ENCODE results near the gene PLEKHG2. TPM values are rescaled to one million over a fixed set of nuclear protein-coding genes. Genes with fewer than 3 reads are reported as not detected.
A peak's percentile ranks its signal among the peaks of the same experiment; 100 is the strongest.

The PLEKHG2 gene
- total RNA-seq, 3 donors from 2014 or later (not counting 1 experiment from before 2014, with no cell fraction given) = 70.2 to 129 (median 80.7) TPM

DNA sequence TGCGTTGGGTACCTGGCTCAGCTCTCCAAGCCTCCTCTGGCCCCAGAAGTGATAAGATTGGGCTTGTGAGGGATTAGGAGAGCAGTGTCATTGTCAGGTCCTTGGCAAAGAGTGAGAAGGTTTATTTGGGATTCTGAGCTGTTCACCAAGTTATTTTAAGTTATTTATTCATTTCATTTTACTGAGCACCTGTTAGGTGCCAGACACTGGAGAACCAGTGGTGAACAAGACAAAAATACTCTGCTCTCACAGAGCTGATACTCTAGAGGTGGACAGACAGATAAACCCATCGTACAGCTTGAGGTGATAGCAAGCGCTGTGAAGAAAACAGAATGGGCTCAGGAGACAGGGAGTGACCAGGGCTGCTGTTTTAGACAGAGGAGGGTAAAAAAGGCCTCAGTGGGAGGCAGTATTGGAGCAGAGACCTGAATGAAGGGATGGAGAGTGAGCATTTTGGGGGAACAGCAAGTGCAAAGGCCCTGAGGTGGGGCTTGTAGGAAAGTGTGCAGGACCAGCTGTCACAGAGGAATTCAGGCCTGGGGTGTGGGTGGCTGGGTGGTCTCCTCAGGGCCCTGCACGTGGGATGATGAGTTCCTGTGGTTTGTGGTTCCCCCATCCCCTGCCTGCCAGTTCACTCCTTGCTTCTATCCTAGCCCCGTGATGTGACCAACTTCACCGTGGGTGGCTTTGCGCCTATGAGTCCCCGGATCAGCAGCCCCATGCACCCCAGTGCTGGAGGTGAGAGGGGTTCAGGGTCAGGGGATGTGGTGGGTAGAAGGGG lies 59.5 kb downstream of the PLEKHG2 start:
- H3K4me1 Mint-ChIP-seq = peaks cover 8 to 21% of the 10 kb centered on the region in 2 donors
- no peak overlapping the region for H3K27ac ChIP-seq (ENCODE audit: low read length)
- TF ChIP-seq, protein P1, sequence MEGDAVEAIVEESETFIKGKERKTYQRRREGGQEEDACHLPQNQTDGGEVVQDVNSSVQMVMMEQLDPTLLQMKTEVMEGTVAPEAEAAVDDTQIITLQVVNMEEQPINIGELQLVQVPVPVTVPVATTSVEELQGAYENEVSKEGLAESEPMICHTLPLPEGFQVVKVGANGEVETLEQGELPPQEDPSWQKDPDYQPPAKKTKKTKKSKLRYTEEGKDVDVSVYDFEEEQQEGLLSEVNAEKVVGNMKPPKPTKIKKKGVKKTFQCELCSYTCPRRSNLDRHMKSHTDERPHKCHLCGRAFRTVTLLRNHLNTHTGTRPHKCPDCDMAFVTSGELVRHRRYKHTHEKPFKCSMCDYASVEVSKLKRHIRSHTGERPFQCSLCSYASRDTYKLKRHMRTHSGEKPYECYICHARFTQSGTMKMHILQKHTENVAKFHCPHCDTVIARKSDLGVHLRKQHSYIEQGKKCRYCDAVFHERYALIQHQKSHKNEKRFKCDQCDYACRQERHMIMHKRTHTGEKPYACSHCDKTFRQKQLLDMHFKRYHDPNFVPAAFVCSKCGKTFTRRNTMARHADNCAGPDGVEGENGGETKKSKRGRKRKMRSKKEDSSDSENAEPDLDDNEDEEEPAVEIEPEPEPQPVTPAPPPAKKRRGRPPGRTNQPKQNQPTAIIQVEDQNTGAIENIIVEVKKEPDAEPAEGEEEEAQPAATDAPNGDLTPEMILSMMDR (IDR thresholded peaks at IDR 0.05) = no peak
- 65% methylated on average over 8 of the region's 8 CpGs for WGBS (ENCODE audit: insufficient coverage)
- H3K4me3 ChIP-seq (ENCODE audit: low read length) = no peak overlapping the region
- DNase-seq (no peak), ATAC-seq (no peak)
- no peaks in the 10 kb centered on the region for H3K4me1 ChIP-seq (ENCODE audit: control insufficient read depth, insufficient read depth, low read length)
- no peaks in the 10 kb centered on the region for H3K9me3 Mint-ChIP-seq
- peaks cover 6% of the 10 kb centered on the region for H3K36me3 Mint-ChIP-seq
- H3K27me3 Mint-ChIP-seq (ENCODE audit: low read depth in 2 of 2) = no peaks in the 10 kb centered on the region
- intact Hi-C loops (cut with micrococcal nuclease) = no loop called here
- H3K4me3 Mint-ChIP-seq = no peak overlapping the region
- H3K36me3 ChIP-seq (ENCODE audit: control insufficient read depth, insufficient read depth, low read length) = peaks cover 82% of the 10 kb centered on the region
- H3K27ac Mint-ChIP-seq = peak overlapping the region; percentile 56 to 71
- no peaks in the 10 kb centered on the region for H3K9me3 ChIP-seq (ENCODE audit: control insufficient read depth, insufficient read depth, low read length)
- H3K27me3 ChIP-seq (ENCODE audit: control insufficient read depth, insufficient read depth, low read length) = no peaks in the 10 kb centered on the region

DNA sequence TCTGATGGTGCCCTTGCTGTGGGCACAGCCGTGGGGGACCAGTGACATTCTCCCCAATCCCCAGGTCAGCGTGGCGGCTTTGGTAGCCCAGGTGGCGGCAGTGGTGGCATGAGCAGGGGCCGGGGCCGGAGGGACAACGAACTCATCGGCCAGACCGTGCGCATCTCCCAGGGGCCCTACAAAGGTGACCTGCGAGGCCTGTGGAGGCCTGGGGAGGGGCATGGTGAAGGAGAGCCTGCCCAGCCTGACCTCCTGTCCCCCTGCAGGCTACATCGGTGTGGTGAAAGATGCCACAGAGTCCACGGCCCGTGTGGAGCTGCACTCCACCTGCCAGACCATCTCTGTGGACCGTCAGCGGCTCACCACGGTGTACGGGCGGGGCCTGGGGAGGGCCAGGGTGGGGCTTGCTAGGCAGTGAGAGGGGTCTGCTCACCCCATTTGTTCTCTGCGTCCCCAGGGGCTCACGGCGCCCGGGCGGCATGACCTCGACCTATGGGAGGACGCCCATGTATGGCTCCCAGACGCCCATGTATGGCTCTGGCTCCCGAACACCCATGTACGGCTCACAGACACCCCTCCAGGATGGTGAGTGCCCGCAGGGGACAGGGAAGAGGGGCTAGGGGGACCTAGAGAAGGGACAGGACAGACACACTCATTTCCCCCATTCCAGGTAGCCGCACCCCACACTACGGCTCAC lies 60.4 kb downstream of the PLEKHG2 start:
- H3K27me3 ChIP-seq (ENCODE audit: control insufficient read depth, insufficient read depth, low read length) = no peaks in the 10 kb centered on the region
- WGBS (ENCODE audit: insufficient coverage) = 95% methylated on average over 32 of the region's 32 CpGs
- no peaks in the 10 kb centered on the region for H3K9me3 ChIP-seq (ENCODE audit: control insufficient read depth, insufficient read depth, low read length)
- DNase-seq (no peak), ATAC-seq (no peak)
- no peaks in the 10 kb centered on the region for H3K27me3 Mint-ChIP-seq (ENCODE audit: low read depth in 2 of 2)
- peaks cover 8 to 21% of the 10 kb centered on the region in 2 donors for H3K4me1 Mint-ChIP-seq
- H3K9me3 Mint-ChIP-seq = no peaks in the 10 kb centered on the region
- no peak overlapping the region for H3K27ac ChIP-seq (ENCODE audit: low read length)
- H3K4me3 ChIP-seq (ENCODE audit: low read length) = no peak overlapping the region
- peaks cover 72% of the 10 kb centered on the region for H3K36me3 ChIP-seq (ENCODE audit: control insufficient read depth, insufficient read depth, low read length)
- H3K36me3 Mint-ChIP-seq = peaks cover 6% of the 10 kb centered on the region
- no peak overlapping the region for H3K4me3 Mint-ChIP-seq
- H3K4me1 ChIP-seq (ENCODE audit: control insufficient read depth, insufficient read depth, low read length) = no peaks in the 10 kb centered on the region
- intact Hi-C loops (cut with micrococcal nuclease) = no loop called here
- no peak overlapping the region for H3K27ac Mint-ChIP-seq
- TF ChIP-seq, protein P1 (IDR thresholded peaks at IDR 0.05) = no peak

DNA sequence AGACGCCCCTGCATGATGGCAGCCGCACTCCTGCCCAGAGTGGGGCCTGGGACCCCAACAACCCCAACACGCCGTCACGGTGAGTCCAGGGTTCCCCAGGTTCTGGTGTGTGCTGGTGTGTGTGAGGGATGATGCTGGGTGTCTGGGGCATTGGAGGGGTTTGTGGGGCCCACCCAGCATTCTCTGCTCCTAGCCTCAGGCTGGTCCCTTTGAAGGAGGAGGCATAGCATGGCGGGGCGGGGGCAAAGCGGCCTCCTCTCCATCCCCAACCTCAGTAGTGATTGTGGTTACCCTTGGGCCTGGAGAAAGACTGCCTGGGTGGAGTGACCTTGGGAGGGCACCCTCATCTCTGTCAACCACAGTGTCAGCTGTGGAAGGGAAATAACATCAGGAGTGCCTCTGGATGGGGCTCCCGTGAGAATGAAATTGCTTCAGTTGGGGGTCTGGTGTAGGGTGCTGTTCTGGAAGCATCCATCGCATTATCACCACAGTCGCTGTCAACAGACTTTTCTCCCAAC lies 61.0 kb downstream of the PLEKHG2 start:
- DNase-seq = no peak
- H3K9me3 Mint-ChIP-seq = no peaks in the 10 kb centered on the region
- peaks cover 8 to 21% of the 10 kb centered on the region in 2 donors for H3K4me1 Mint-ChIP-seq
- H3K27ac Mint-ChIP-seq = peak overlapping the region; percentile 38 to 66
- H3K4me3 Mint-ChIP-seq = no peak overlapping the region
- no peak for ATAC-seq
- TF ChIP-seq, protein P1 (IDR thresholded peaks at IDR 0.05) = no peak
- peaks cover 6% of the 10 kb centered on the region for H3K36me3 Mint-ChIP-seq
- Histone ChIP-seq H3K9me3 (ENCODE audit: control insufficient read depth, insufficient read depth, low read length) (no peaks in the 10 kb centered on the region), H3K27me3 (ENCODE audit: control insufficient read depth, insufficient read depth, low read length) (no peaks in the 10 kb centered on the region), H3K27ac (ENCODE audit: low read length) (no peak overlapping the region), H3K36me3 (ENCODE audit: control insufficient read depth, insufficient read depth, low read length) (peaks cover 66% of the 10 kb centered on the region), H3K4me1 (ENCODE audit: control insufficient read depth, insufficient read depth, low read length) (no peaks in the 10 kb centered on the region), H3K4me3 (ENCODE audit: low read length) (no peak overlapping the region)
- intact Hi-C loops (cut with micrococcal nuclease) = no loop called here
- WGBS (ENCODE audit: insufficient coverage) = 97% methylated on average over 8 of the region's 11 CpGs
- no peaks in the 10 kb centered on the region for H3K27me3 Mint-ChIP-seq (ENCODE audit: low read depth in 2 of 2)

All from natural killer cell (primary cell).